Smooth muscle cell (in vitro differentiated cells): Measurements from ENCODE around the gene EIF4ENIF1. TPM values are rescaled to one million over a fixed set of nuclear protein-coding genes. Genes with fewer than 3 reads are reported as not detected.

Source experiments
- DNase-seq: peaks from one replicate; lab custom pipeline; 2025; ENCODE audit not compliant: unreplicated experiment; lab: John Stamatoyannopoulos, UW
- H2AFZ ChIP-seq: fragments of 200-600 bp; sonication (generic); 2 replicates; pipeline ENCODE4 v1.6.0; 2016; ENCODE audit warnings: antibody characterized with exemption, low read depth, mild to moderate bottlenecking
- H3F3A ChIP-seq: fragments of 200-600 bp; sonication (generic); 2 replicates; pipeline ENCODE4 v1.6.0; 2017; ENCODE audit warnings: antibody characterized with exemption, low read depth
- H3K27ac ChIP-seq: fragments of 200-600 bp; sonication (generic); 2 replicates; pipeline ENCODE4 v1.5.1; 2016; ENCODE audit warnings: low read depth, mild to moderate bottlenecking
- H3K27me3 ChIP-seq: fragments of 200-600 bp; sonication (generic); 2 replicates; pipeline ENCODE4 v1.6.1; 2016; ENCODE audit warnings: low read depth, mild to moderate bottlenecking
- H3K36me3 ChIP-seq: fragments of 200-600 bp; sonication (generic); 2 replicates; pipeline ENCODE4 v1.5.1; 2016; ENCODE audit warnings: low read depth
- H3K4me1 ChIP-seq: fragments of 200-600 bp; sonication (generic); 2 replicates; pipeline ENCODE4 v1.5.1; 2016; ENCODE audit warnings: low read depth
- H3K4me2 ChIP-seq: fragments of 200-600 bp; sonication (generic); 2 replicates; pipeline ENCODE4 v1.6.0; 2016; ENCODE audit warnings: mild to moderate bottlenecking
- H3K4me3 ChIP-seq: fragments of 200-600 bp; sonication (generic); 2 replicates; pipeline ENCODE4 v1.5.1; 2016; ENCODE audit warnings: mild to moderate bottlenecking
- H3K79me2 ChIP-seq: fragments of 200-600 bp; sonication (generic); 2 replicates; pipeline ENCODE4 v1.6.0; 2016; ENCODE audit warnings: low read depth, mild to moderate bottlenecking
- H3K9ac ChIP-seq: fragments of 200-600 bp; sonication (generic); 2 replicates; pipeline ENCODE4 v1.6.0; 2016; ENCODE audit warnings: low read depth
- H3K9me3 ChIP-seq: fragments of 200-600 bp; sonication (generic); replicated peaks from 2 replicates; pipeline ENCODE4 v1.5.1; 2016; ENCODE audit warnings: low read depth
- H4K20me1 ChIP-seq: fragments of 200-600 bp; sonication (generic); 2 replicates; pipeline ENCODE4 v1.6.0; 2016; ENCODE audit warnings: low read depth
- CTCF ChIP-seq: fragments of 200-600 bp; sonication (generic); IDR thresholded peaks from 2 replicates; pipeline ENCODE4 v1.5.1; 2017; ENCODE audit warnings: borderline replicate concordance, mild to moderate bottlenecking, antibody characterized with exemption; ENCODE audit not compliant: insufficient read depth, poor library complexity, severe bottlenecking
- WGBS: methylation state at CpG from one replicate; pipeline ENCODE4 v1.1.7; 2016; ENCODE audit warnings: low lambda C conversion rate; 5-methylcytosine and 5-hydroxymethylcytosine counted together
- polyA plus RNA-seq: library from polyadenylated mRNA; unstranded; fragments of >200 nt; fragmentation: Nextera tagmentation; extraction: Ambion mirVana; gene quantifications from 2 replicates; pipeline ENCODE4 v1.2.1, GENCODE V29; 2016
- total RNA-seq: library from RNA; depleted of rRNA; stranded (reverse); fragments of >200 nt; gene quantifications from 2 replicates; pipeline ENCODE4 v1.2.3, GENCODE V29; 2014

Gene EIF4ENIF1
- total RNA-seq: 9.1 and 11.6 TPM in 2 replicates
- polyA plus RNA-seq: 15.5 and 17.2 TPM in 2 replicates

GRCh38 chr22:31489632-31490495, at the start of gene EIF4ENIF1:
Gene EIF4ENIF1, minus strand, starts transcription at chr22:31489842. Its CDS starts 1,124 bp downstream, at chr22:31488718.
- no peaks in the 10 kb centered on the region for H3K9me3 ChIP-seq
- H4K20me1 ChIP-seq: peaks cover 3% of the 10 kb centered on the region
- H3K4me2 ChIP-seq: peak within 1 kb of the TSS; percentile 87
- under 1% methylated on average over 55 of the region's 100 CpGs for WGBS
- H3K27me3 ChIP-seq: no peaks in the 10 kb centered on the region
- no peak for TF ChIP-seq CTCF
- peak within 1 kb of the TSS; percentile 69 for H3K4me3 ChIP-seq
- H3K4me1 ChIP-seq: peaks cover 21% of the 10 kb centered on the region
- no peaks in the 10 kb centered on the region for H3K36me3 ChIP-seq
- peak within 1 kb of the TSS; percentile 94 for H3K9ac ChIP-seq
- H3F3A ChIP-seq: peaks cover 9% of the 10 kb centered on the region
- H2AFZ ChIP-seq: peak within 1 kb of the TSS; percentile 88
- H3K27ac ChIP-seq: peak within 1 kb of the TSS; percentile 98
- DNase-seq: peak; percentile 46
- peaks cover 42% of the 10 kb centered on the region for H3K79me2 ChIP-seq

GRCh38 chr22:31538815-31539214, 49.2 kb upstream of the EIF4ENIF1 start:
- Histone ChIP-seq H3F3A (no peaks in the 10 kb centered on the region), H3K27ac (no peak overlapping the region), H3K36me3 (no peaks in the 10 kb centered on the region), H3K27me3 (no peaks in the 10 kb centered on the region), H3K9me3 (no peaks in the 10 kb centered on the region), H4K20me1 (no peaks in the 10 kb centered on the region), H2AFZ (no peak overlapping the region), H3K79me2 (no peaks in the 10 kb centered on the region), H3K4me2 (no peak overlapping the region), H3K9ac (no peak overlapping the region), H3K4me3 (no peak overlapping the region), H3K4me1 (no peaks in the 10 kb centered on the region)
- DNase-seq: no peak
- 95% methylated on average over 5 of the region's 5 CpGs for WGBS
- TF ChIP-seq CTCF: no peak

GRCh38 chr22:31537019-31537535, 47.4 kb upstream of the EIF4ENIF1 start:
- Histone ChIP-seq H3K27ac (no peak overlapping the region), H3K27me3 (no peaks in the 10 kb centered on the region), H2AFZ (no peak overlapping the region), H3K4me3 (no peak overlapping the region), H3K4me2 (no peak overlapping the region), H3K9ac (no peak overlapping the region), H3F3A (no peaks in the 10 kb centered on the region), H3K79me2 (no peaks in the 10 kb centered on the region), H4K20me1 (no peaks in the 10 kb centered on the region), H3K4me1 (no peaks in the 10 kb centered on the region), H3K36me3 (no peaks in the 10 kb centered on the region), H3K9me3 (no peaks in the 10 kb centered on the region)
- TF ChIP-seq CTCF: no peak
- WGBS: 90% methylated on average over 8 of the region's 8 CpGs
- no peak for DNase-seq
